ENCODE measurements around the gene DCDC2B. TPM values are rescaled to one million over a fixed set of nuclear protein-coding genes. Genes with fewer than 3 reads are reported as not detected.

Gene DCDC2B
- total RNA-seq, 2 experiments from 2014 or later = 0.14 TPM; not detected in 1

DNA sequence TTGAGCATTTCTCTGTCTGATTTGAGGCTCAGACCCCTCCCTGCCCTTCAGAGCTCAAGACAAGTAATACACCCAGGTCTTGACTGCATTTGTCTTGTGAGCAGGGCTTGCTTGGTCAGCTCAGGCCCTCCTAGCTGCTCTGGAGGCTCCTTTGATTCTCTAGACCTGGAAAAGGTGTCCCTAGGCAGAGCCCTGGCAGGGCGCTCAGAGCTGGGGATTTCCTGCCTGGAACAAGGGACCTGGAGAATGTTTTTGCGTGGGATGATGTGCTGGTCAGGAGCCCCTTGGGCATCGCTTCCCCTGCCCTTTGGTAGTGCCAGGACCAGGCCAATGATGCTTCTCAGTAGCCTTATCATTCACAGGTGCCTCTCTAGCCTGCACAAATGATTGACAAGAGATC is 13.4 kb upstream of the DCDC2B start:
- H3K36me3 Mint-ChIP-seq (ENCODE audit: low read depth) = peaks cover 70% of the 10 kb centered on the region
- H3K36me3 ChIP-seq (ENCODE audit: insufficient read depth, low read length) = peaks cover 73% of the 10 kb centered on the region

DNA sequence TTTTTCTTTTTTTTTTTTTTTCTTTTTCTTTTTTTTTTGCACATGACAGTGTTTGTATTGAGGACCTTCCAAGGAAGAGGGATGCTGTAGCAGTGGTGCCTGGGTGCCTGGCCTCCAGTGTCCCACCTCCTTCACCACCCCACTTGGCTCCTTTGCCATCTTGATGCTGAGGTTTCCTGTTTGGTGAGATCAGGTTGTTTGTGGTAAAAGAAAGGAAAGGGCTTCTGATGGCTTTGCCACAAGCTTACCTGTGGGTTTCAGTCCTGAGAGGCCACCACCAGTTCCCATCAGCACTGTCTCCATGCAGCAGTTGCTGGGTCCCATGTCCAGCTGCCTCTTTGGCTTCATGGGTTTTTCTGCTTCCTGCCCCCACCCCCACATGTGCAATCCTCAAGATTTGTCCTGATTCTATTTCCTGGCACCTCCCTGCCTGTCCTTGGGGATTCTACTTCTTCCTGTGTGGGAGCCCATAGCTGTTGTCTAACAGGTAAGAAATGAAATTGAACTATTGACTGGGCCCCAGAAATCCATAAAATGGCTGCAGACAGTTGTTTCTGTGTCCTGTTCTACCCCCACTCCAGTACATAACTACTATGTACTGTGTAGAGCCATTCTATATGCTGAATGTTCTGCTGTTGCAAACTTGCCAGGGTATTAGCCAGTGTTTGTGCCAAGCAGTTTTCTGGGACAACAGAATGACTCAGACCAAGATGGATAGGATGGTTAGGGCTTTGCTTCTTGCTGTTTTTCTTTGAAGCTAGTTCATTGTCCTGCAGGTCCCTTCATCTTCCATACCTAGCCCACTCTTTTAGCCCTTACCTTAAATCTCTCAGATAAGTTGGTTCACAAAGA is 12.7 kb upstream of the DCDC2B start:
- no peak overlapping the region for H3K27ac ChIP-seq (ENCODE audit: low read depth in 1 of 2, low read length in 2 of 2)
- H3K4me3 Mint-ChIP-seq = peak overlapping the region; percentile 45
- H3K4me1 Mint-ChIP-seq (ENCODE audit: low read depth) = peaks cover 50% of the 10 kb centered on the region
- ChIA-PET CTCF (no interaction called here), POLR2A (interaction anchor here (0.8 to 3.9 kb wide), 8 partner anchors 9 to 170 kb away, joined by 3 to 17 read pairs (median 4); partner anchors contain the start of genes DCDC2B, HDAC1, IQCC and KPNA6)
- H3K9me3 Mint-ChIP-seq = no peaks in the 10 kb centered on the region
- peak overlapping the region; percentile 65 for H3K27ac Mint-ChIP-seq
- H3K4me1 ChIP-seq (ENCODE audit: insufficient read depth, low read length) = peaks cover 56% of the 10 kb centered on the region
- H3K9me3 ChIP-seq (ENCODE audit: control insufficient read depth in 1 of 2, insufficient read depth in 1 of 2, low read length in 2 of 2) = no peaks in the 10 kb centered on the region
- H3K36me3 Mint-ChIP-seq (ENCODE audit: low read depth) = peaks cover 65% of the 10 kb centered on the region
- TF ChIP-seq, protein P1, sequence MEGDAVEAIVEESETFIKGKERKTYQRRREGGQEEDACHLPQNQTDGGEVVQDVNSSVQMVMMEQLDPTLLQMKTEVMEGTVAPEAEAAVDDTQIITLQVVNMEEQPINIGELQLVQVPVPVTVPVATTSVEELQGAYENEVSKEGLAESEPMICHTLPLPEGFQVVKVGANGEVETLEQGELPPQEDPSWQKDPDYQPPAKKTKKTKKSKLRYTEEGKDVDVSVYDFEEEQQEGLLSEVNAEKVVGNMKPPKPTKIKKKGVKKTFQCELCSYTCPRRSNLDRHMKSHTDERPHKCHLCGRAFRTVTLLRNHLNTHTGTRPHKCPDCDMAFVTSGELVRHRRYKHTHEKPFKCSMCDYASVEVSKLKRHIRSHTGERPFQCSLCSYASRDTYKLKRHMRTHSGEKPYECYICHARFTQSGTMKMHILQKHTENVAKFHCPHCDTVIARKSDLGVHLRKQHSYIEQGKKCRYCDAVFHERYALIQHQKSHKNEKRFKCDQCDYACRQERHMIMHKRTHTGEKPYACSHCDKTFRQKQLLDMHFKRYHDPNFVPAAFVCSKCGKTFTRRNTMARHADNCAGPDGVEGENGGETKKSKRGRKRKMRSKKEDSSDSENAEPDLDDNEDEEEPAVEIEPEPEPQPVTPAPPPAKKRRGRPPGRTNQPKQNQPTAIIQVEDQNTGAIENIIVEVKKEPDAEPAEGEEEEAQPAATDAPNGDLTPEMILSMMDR (IDR thresholded peaks at IDR 0.05) = no peak
- intact Hi-C loops (cut with DNase I, micrococcal nuclease) = no loop called here
- ATAC-seq (ENCODE audit: poor library complexity) (no peak), DNase-seq (peak in 3 of 14 experiments; percentile 46 to 61 (median 46))
- no peaks in the 10 kb centered on the region for H3K27me3 Mint-ChIP-seq
- peaks cover 67% of the 10 kb centered on the region for H3K36me3 ChIP-seq (ENCODE audit: insufficient read depth, low read length)
- no peak overlapping the region for H3K4me3 ChIP-seq (ENCODE audit: low read length)
- no peaks in the 10 kb centered on the region for H3K27me3 ChIP-seq (ENCODE audit: control insufficient read depth in 1 of 2, insufficient read depth in 2 of 2, low read length in 2 of 2)

More for the DNA sequence above, 13.4 kb upstream of the DCDC2B start:
- H3K27me3 ChIP-seq (ENCODE audit: control insufficient read depth in 1 of 2, insufficient read depth in 2 of 2, low read length in 2 of 2) = no peaks in the 10 kb centered on the region
- no peak overlapping the region for H3K27ac ChIP-seq (ENCODE audit: low read depth in 1 of 2, low read length in 2 of 2)
- Mint-ChIP-seq H3K4me1 (ENCODE audit: low read depth) (peaks cover 49% of the 10 kb centered on the region), H3K9me3 (no peaks in the 10 kb centered on the region), H3K27me3 (no peaks in the 10 kb centered on the region), H3K27ac (no peak overlapping the region), H3K4me3 (no peak overlapping the region)
- DNase-seq = no peak
- CTCF ChIA-PET = no interaction called here
- intact Hi-C loops (cut with DNase I, micrococcal nuclease) = no loop called here
- no peak overlapping the region for H3K4me3 ChIP-seq (ENCODE audit: low read length)
- peaks cover 49% of the 10 kb centered on the region for H3K4me1 ChIP-seq (ENCODE audit: insufficient read depth, low read length)
- ATAC-seq (ENCODE audit: poor library complexity) = no peak
- H3K9me3 ChIP-seq (ENCODE audit: control insufficient read depth in 1 of 2, insufficient read depth in 1 of 2, low read length in 2 of 2) = no peaks in the 10 kb centered on the region
- TF ChIP-seq, protein P1 (IDR thresholded peaks at IDR 0.05) = no peak
- POLR2A ChIA-PET = interaction anchor here (0.8 to 3.9 kb wide), 6 partner anchors 10 to 171 kb away, joined by 3 to 17 read pairs (median 4); partner anchors contain the start of genes DCDC2B, HDAC1, IQCC and MARCKSL1

DNA sequence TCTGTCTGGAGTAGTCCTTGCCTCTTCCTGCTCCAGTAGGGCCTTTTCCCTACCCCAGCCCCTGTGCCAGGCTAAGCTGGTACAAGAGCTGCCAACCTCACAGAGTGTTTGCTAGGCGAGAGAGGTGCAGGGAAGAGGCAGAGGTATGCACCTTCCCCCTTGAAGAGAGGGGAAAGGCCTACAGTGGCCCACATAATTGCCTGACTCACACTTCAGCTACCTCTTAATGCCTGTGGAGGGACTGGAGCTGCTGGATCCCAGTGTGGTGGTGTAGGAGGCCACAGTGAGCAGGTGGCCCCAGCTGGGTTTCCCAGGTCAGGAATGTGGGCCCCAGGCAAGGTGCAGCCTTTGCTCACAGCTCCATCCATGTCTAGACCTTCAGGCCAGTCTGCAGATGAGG is 11.8 kb upstream of the DCDC2B start:
- intact Hi-C loops (cut with DNase I, micrococcal nuclease) = no loop called here
- ATAC-seq (ENCODE audit: poor library complexity) (no peak), DNase-seq (no peak)
- Histone ChIP-seq H3K4me3 (ENCODE audit: low read length) (no peak overlapping the region), H3K4me1 (ENCODE audit: insufficient read depth, low read length) (peaks cover 64% of the 10 kb centered on the region), H3K9me3 (ENCODE audit: control insufficient read depth in 1 of 2, insufficient read depth in 1 of 2, low read length in 2 of 2) (no peaks in the 10 kb centered on the region), H3K27me3 (ENCODE audit: control insufficient read depth in 1 of 2, insufficient read depth in 2 of 2, low read length in 2 of 2) (no peaks in the 10 kb centered on the region), H3K36me3 (ENCODE audit: insufficient read depth, low read length) (peaks cover 58% of the 10 kb centered on the region), H3K27ac (ENCODE audit: low read depth in 1 of 2, low read length in 2 of 2) (no peak overlapping the region)
- Mint-ChIP-seq H3K27me3 (no peaks in the 10 kb centered on the region), H3K9me3 (no peaks in the 10 kb centered on the region), H3K36me3 (ENCODE audit: low read depth) (peaks cover 62% of the 10 kb centered on the region), H3K4me1 (ENCODE audit: low read depth) (peaks cover 59% of the 10 kb centered on the region), H3K27ac (peak overlapping the region; percentile 65), H3K4me3 (peak overlapping the region; percentile 45)
- TF ChIP-seq, protein P1 (IDR thresholded peaks at IDR 0.05) = no peak
- CTCF ChIA-PET = interaction anchor here (2.3 kb wide), 1 partner anchor 19 kb away, joined by 12 read pairs; no protein-coding TSS in a partner anchor
- POLR2A ChIA-PET = interaction anchor here (0.6 to 3.9 kb wide), 8 partner anchors 9 to 150 kb away, joined by 3 to 17 read pairs (median 3); partner anchors contain the start of genes IQCC, KPNA6 and TXLNA

Data from CD4-positive, alpha-beta T cell (primary cell).